ENCODE results near the gene ATP6V1A. TPM values are rescaled to one million over a fixed set of nuclear protein-coding genes. Genes with fewer than 3 reads are reported as not detected.
A peak's percentile ranks its signal among the peaks of the same experiment; 100 is the strongest.

The ATP6V1A gene
- total RNA-seq, 1 donor from 2014 or later: 94.5 TPM

DNA sequence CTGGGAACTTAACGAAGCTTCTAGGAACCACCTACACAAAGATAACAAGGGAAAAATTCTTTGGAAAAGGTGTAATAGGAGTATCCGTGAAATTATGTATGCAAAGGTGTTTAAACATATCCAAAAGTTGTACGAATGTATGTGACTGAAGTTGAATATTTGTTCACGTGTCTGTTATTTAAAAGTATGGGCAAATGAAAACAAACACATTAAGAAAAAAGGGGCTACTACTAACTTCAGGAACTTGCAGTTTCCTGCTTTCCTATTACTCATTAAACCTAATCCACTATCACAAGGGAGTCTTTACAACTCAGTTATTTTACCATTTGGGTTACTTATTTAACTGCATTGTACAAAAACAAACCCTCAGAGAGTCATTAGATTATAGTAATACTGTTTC, 57.8 kb downstream of the ATP6V1A start:
- Mint-ChIP-seq H3K27ac (ENCODE audit: unreplicated experiment) (no peak overlapping the region), H3K4me1 (ENCODE audit: low read depth, unreplicated experiment) (no peaks in the 10 kb centered on the region), H3K4me3 (ENCODE audit: unreplicated experiment) (no peak overlapping the region), H3K36me3 (ENCODE audit: unreplicated experiment) (no peaks in the 10 kb centered on the region), H3K27me3 (ENCODE audit: unreplicated experiment) (no peaks in the 10 kb centered on the region), H3K9me3 (ENCODE audit: unreplicated experiment) (no peaks in the 10 kb centered on the region)
- TF ChIP-seq, protein P1, sequence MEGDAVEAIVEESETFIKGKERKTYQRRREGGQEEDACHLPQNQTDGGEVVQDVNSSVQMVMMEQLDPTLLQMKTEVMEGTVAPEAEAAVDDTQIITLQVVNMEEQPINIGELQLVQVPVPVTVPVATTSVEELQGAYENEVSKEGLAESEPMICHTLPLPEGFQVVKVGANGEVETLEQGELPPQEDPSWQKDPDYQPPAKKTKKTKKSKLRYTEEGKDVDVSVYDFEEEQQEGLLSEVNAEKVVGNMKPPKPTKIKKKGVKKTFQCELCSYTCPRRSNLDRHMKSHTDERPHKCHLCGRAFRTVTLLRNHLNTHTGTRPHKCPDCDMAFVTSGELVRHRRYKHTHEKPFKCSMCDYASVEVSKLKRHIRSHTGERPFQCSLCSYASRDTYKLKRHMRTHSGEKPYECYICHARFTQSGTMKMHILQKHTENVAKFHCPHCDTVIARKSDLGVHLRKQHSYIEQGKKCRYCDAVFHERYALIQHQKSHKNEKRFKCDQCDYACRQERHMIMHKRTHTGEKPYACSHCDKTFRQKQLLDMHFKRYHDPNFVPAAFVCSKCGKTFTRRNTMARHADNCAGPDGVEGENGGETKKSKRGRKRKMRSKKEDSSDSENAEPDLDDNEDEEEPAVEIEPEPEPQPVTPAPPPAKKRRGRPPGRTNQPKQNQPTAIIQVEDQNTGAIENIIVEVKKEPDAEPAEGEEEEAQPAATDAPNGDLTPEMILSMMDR (IDR thresholded peaks at IDR 0.05; ENCODE audit: partially characterized antibody, unreplicated experiment): no peak
- no peak for DNase-seq

DNA sequence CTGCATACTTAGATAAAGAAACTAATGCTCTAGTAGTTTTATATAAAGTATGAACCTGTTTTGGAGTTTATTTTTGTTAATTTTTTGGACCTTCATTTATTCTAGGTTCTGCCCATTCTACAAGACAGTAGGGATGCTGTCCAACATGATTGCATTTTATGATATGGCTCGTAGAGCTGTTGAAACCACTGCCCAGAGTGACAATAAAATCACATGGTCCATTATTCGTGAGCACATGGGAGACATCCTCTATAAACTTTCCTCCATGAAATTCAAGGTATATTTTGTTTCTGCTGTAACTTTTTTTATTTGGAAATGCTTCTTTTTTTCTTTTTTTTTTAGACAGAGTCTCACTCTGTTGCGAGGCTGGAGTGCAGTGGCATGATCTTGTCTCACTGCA, 58.4 kb downstream of the ATP6V1A start:
- TF ChIP-seq, protein P1 (IDR thresholded peaks at IDR 0.05; ENCODE audit: partially characterized antibody, unreplicated experiment): no peak
- DNase-seq: no peak
- Mint-ChIP-seq H3K4me3 (ENCODE audit: unreplicated experiment) (no peak overlapping the region), H3K4me1 (ENCODE audit: low read depth, unreplicated experiment) (no peaks in the 10 kb centered on the region), H3K36me3 (ENCODE audit: unreplicated experiment) (no peaks in the 10 kb centered on the region), H3K27ac (ENCODE audit: unreplicated experiment) (no peak overlapping the region), H3K27me3 (ENCODE audit: unreplicated experiment) (no peaks in the 10 kb centered on the region), H3K9me3 (ENCODE audit: unreplicated experiment) (no peaks in the 10 kb centered on the region)

DNA sequence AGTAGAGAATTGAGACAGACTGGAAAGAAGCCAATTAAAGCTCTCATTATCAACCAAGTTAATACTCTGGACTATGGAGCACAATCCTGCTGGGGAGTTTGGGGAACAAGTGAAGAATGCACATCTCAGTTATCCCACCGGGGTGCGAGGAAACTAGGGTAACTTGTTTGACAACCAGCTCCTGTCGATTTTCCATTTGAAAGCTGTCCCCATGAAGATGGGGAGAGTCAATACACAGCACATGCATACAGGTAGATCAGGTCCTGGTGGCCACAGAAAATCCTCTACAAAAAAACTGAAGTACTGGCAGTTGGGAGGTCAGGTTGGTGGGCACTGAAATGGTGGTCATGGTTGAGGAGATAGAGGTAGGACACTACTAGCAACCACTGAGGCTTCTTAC, 66.0 kb downstream of the ATP6V1A start:
- Mint-ChIP-seq H3K4me1 (ENCODE audit: low read depth, unreplicated experiment) (no peaks in the 10 kb centered on the region), H3K9me3 (ENCODE audit: unreplicated experiment) (no peaks in the 10 kb centered on the region), H3K36me3 (ENCODE audit: unreplicated experiment) (no peaks in the 10 kb centered on the region), H3K27me3 (ENCODE audit: unreplicated experiment) (peaks cover 3% of the 10 kb centered on the region), H3K27ac (ENCODE audit: unreplicated experiment) (no peak overlapping the region), H3K4me3 (ENCODE audit: unreplicated experiment) (no peak overlapping the region)
- TF ChIP-seq, protein P1 (IDR thresholded peaks at IDR 0.05; ENCODE audit: partially characterized antibody, unreplicated experiment): no peak
- DNase-seq: no peak

DNA sequence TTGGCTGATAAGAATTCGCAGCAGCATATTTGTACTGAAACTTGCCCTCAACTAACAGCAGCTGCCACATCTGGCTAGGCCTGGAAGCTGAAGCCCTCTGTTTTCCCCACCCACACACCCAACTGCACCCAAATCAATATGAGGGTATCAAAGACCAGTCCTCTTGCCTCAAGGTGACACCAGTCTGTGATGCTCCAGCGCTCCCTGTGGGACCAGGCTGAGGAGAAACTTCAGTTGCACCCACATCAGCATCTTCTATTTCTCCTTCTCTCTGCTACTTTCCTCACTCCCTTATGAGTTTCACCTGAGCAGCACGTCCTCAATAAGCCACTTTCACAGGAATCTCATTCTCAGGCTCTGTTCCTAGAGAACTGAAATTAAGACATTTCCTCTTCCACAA, 73.0 kb downstream of the ATP6V1A start:
- no peaks in the 10 kb centered on the region for H3K36me3 Mint-ChIP-seq (ENCODE audit: unreplicated experiment)
- H3K27me3 Mint-ChIP-seq (ENCODE audit: unreplicated experiment): peaks cover 1% of the 10 kb centered on the region
- DNase-seq: no peak
- no peak overlapping the region for H3K27ac Mint-ChIP-seq (ENCODE audit: unreplicated experiment)
- H3K4me3 Mint-ChIP-seq (ENCODE audit: unreplicated experiment): no peak overlapping the region
- no peaks in the 10 kb centered on the region for H3K9me3 Mint-ChIP-seq (ENCODE audit: unreplicated experiment)
- TF ChIP-seq, protein P1 (IDR thresholded peaks at IDR 0.05; ENCODE audit: partially characterized antibody, unreplicated experiment): no peak
- no peaks in the 10 kb centered on the region for H3K4me1 Mint-ChIP-seq (ENCODE audit: low read depth, unreplicated experiment)

DNA sequence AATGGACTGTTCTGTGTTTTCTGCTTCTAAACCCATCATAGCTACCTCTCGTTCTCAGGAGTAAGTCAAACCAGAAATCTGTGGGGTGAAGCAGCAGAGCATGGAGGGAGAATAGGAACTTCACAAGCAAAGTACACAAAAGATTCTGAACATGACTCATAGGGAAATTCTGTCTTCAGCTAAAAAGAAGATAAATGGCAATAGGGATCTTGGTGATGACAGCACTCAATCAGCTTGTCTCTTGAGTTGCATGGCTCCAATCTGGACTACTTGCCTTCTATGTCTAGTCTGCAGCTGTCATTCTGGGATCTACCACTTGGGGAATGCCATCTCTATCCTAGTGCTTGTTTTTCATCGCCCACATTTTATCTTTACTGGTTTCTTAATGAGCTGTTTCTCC, 78.3 kb downstream of the ATP6V1A start:
- H3K4me1 Mint-ChIP-seq (ENCODE audit: low read depth, unreplicated experiment): no peaks in the 10 kb centered on the region
- H3K4me3 Mint-ChIP-seq (ENCODE audit: unreplicated experiment): no peak overlapping the region
- H3K9me3 Mint-ChIP-seq (ENCODE audit: unreplicated experiment): no peaks in the 10 kb centered on the region
- H3K27me3 Mint-ChIP-seq (ENCODE audit: unreplicated experiment): peaks cover 3% of the 10 kb centered on the region
- no peaks in the 10 kb centered on the region for H3K36me3 Mint-ChIP-seq (ENCODE audit: unreplicated experiment)
- TF ChIP-seq, protein P1 (IDR thresholded peaks at IDR 0.05; ENCODE audit: partially characterized antibody, unreplicated experiment): peak; percentile 8
- DNase-seq: no peak
- no peak overlapping the region for H3K27ac Mint-ChIP-seq (ENCODE audit: unreplicated experiment)
